ENCODE measurements around the gene RAB40C. TPM values are rescaled to one million over a fixed set of nuclear protein-coding genes. Genes with fewer than 3 reads are reported as not detected.

Gene RAB40C
- total and polyA plus RNA-seq, 4 donors, result 25.1 to 58.9 (median 43.9) TPM

DNA sequence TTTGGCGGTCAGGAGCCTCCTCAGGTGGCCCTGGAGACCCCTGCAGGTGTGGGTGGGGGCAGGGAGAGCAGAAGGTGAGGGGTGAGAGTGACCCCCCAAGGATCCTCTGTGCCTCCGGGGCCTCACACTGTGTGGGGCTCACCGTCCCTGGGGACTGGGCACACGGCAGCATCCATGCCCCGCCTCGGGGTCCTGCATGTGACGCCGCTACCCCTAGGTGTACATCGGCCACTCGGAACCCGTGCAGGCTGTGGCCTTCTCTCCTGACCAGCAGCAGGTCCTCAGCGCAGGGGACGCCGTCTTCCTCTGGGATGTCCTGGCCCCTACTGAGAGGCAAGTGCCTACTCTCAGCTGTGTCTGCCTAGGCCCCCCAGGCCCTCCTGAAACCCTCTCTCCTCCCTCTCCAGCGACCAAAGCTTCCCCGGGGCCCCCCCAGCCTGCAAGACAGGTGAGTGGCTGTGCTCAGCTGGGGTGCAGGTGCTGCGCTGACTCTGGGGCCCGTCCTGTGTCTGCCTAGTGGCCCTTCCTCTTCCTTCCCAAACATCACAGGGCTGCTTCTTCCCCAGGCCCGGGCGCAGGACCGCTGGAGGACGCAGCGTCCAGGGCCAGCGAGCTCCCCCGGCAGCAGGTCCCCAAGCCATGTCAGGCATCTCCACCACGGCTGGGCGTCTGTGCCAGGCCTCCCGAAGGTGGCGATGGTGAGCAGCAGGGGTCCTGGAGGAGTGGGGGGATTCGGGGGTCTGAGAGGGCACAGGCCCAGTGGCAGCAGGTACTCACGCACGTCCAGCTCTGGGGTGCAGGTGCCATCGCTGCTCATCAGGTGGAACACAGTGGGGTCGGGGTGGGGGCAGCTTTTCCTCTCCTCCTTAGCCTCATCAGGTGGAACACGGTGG lies 69.1 kb downstream of the RAB40C start:
- no peak for TF ChIP-seq CTCF (IDR thresholded peaks at IDR 0.05; ENCODE audit: control extremely low read depth, extremely low read depth)
- WGBS, 2 donors, result 93 to 94% methylated on average over 33 to 35 of the region's 35 CpGs
- H3K4me3 ChIP-seq, result no peak overlapping the region
- peaks cover 0 to 7% (median 0%) of the 10 kb centered on the region in 5 donors for H3K4me1 ChIP-seq (ENCODE audit: control insufficient read depth in 5 of 5, insufficient read depth in 5 of 5, low read length in 5 of 5)
- DNase-seq (no peak), ATAC-seq (ENCODE audit: insufficient read depth, low FRiP score) (no peak)
- H3K9ac ChIP-seq (ENCODE audit: insufficient read depth in 1 of 2, low read length in 2 of 2), result no peak overlapping the region
- no peaks in the 10 kb centered on the region for H3K9me3 ChIP-seq (ENCODE audit: control insufficient read depth in 4 of 4, insufficient read depth in 3 of 4, low read length in 3 of 4)
- no peak overlapping the region for H3K27ac ChIP-seq (ENCODE audit: low read depth in 1 of 2, low read length in 1 of 2)
- H3K36me3 ChIP-seq (ENCODE audit: control insufficient read depth in 4 of 4, insufficient read depth in 4 of 4, low read length in 4 of 4), result peaks cover 0 to 34% (median 2%) of the 10 kb centered on the region in 4 donors
- H3K27me3 ChIP-seq (ENCODE audit: control insufficient read depth in 3 of 3, insufficient read depth in 3 of 3, low read length in 2 of 3), result no peaks in the 10 kb centered on the region

- H3K4me1 ChIP-seq (ENCODE audit: control insufficient read depth in 5 of 5, insufficient read depth in 5 of 5, low read length in 5 of 5), result peaks cover 0 to 7% (median 0%) of the 10 kb centered on the region in 5 donors
- ATAC-seq (ENCODE audit: insufficient read depth, low FRiP score) (no peak), DNase-seq (no peak)
- H3K9ac ChIP-seq (ENCODE audit: insufficient read depth in 1 of 2, low read length in 2 of 2), result no peak overlapping the region
- no peak for TF ChIP-seq CTCF (IDR thresholded peaks at IDR 0.05; ENCODE audit: control extremely low read depth, extremely low read depth)
- peaks cover 0 to 33% (median 2%) of the 10 kb centered on the region in 4 donors for H3K36me3 ChIP-seq (ENCODE audit: control insufficient read depth in 4 of 4, insufficient read depth in 4 of 4, low read length in 4 of 4)
- 92 to 94% methylated on average over 20 of the region's 20 CpGs for WGBS, 2 donors
- no peak overlapping the region for H3K27ac ChIP-seq (ENCODE audit: low read depth in 1 of 2, low read length in 1 of 2)
- no peaks in the 10 kb centered on the region for H3K9me3 ChIP-seq (ENCODE audit: control insufficient read depth in 4 of 4, insufficient read depth in 3 of 4, low read length in 3 of 4)
- H3K27me3 ChIP-seq (ENCODE audit: control insufficient read depth in 3 of 3, insufficient read depth in 3 of 3, low read length in 2 of 3), result no peaks in the 10 kb centered on the region
- H3K4me3 ChIP-seq, result no peak overlapping the region
Measured at GRCh38 chr16:659618-660017, 69.8 kb downstream of the RAB40C start.

GRCh38 chr16:660132-660458 lies 70.2 kb downstream of the RAB40C start:
- Histone ChIP-seq H3K9me3 (ENCODE audit: control insufficient read depth in 4 of 4, insufficient read depth in 3 of 4, low read length in 3 of 4) (no peaks in the 10 kb centered on the region), H3K9ac (ENCODE audit: insufficient read depth in 1 of 2, low read length in 2 of 2) (no peak overlapping the region), H3K27ac (ENCODE audit: low read depth in 1 of 2, low read length in 1 of 2) (peak overlapping the region in 1 of 2 donors; percentile 69), H3K4me3 (no peak overlapping the region), H3K4me1 (ENCODE audit: control insufficient read depth in 5 of 5, insufficient read depth in 5 of 5, low read length in 5 of 5) (peaks cover 0 to 7% (median 0%) of the 10 kb centered on the region in 5 donors), H3K27me3 (ENCODE audit: control insufficient read depth in 3 of 3, insufficient read depth in 3 of 3, low read length in 2 of 3) (no peaks in the 10 kb centered on the region), H3K36me3 (ENCODE audit: control insufficient read depth in 4 of 4, insufficient read depth in 4 of 4, low read length in 4 of 4) (peaks cover 0 to 32% (median 2%) of the 10 kb centered on the region in 4 donors)
- no peak for ATAC-seq (ENCODE audit: insufficient read depth, low FRiP score)
- WGBS, 2 donors, result 61 to 82% methylated on average over 5 to 6 of the region's 6 CpGs
- TF ChIP-seq CTCF (IDR thresholded peaks at IDR 0.05; ENCODE audit: control extremely low read depth, extremely low read depth), result no peak
- DNase-seq, result no peak

All from lung (tissue), 12 donors.